A549 (cell line): ENCODE data around the gene ULK4.

ENCODE experiments used
- CEBPB ChIP-seq, 2 experiments: fragments of >200 bp in 1 of 2; sonication (Bioruptor Twin) in 1 of 2; formaldehyde crosslinking in 1 of 2; IDR thresholded peaks; 2 replicates each; pipeline ENCODE4 v1.6.1; 2012 to 2016
- POLR2A ChIP-seq: IDR thresholded peaks from 2 replicates; pipeline ENCODE4 v1.6.1; 2012; ENCODE audit warnings: mild to moderate bottlenecking, low read length
- TF ChIP-seq, protein P1 (sequence below): fragments of >200 bp; sonication (Bioruptor Twin); formaldehyde crosslinking; IDR thresholded peaks from 3 replicates; pipeline ENCODE4 v1.5.1; 2016

DNA sequence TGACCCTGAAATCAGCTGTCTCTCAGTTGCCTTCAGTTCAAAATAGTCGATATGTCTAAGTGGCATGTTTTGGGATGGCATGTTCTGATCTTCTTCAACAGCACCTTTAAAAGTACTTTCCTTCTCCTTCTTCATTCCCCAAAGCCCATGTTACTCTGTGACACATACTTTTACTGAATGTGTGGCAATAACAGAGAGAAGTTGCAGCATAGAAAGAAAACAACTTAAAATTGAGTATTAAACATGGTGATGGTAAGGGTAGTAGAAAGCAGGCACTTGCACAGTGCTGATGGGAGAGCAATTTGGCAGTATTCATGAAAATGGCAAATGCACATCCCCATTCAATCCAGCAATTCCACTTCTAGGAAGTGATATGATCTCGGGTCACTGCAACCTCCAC is 12.3 kb upstream of the ULK4 start:
- TF ChIP-seq, protein P1, sequence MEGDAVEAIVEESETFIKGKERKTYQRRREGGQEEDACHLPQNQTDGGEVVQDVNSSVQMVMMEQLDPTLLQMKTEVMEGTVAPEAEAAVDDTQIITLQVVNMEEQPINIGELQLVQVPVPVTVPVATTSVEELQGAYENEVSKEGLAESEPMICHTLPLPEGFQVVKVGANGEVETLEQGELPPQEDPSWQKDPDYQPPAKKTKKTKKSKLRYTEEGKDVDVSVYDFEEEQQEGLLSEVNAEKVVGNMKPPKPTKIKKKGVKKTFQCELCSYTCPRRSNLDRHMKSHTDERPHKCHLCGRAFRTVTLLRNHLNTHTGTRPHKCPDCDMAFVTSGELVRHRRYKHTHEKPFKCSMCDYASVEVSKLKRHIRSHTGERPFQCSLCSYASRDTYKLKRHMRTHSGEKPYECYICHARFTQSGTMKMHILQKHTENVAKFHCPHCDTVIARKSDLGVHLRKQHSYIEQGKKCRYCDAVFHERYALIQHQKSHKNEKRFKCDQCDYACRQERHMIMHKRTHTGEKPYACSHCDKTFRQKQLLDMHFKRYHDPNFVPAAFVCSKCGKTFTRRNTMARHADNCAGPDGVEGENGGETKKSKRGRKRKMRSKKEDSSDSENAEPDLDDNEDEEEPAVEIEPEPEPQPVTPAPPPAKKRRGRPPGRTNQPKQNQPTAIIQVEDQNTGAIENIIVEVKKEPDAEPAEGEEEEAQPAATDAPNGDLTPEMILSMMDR: no peak
- TF ChIP-seq CEBPB (IDR thresholded peaks at IDR 0.05) (no peak), POLR2A (no peak)
